GM21786 (cell line): ENCODE data around the gene KIF12.

Experiments used
- ATAC-seq: cut with Tn5 transposase; IDR thresholded peaks from one replicate; pipeline ENCODE4 v1.9.1; 2021; ENCODE audit not compliant: unreplicated experiment

Gene KIF12

GRCh38 chr9:114069476-114070187 is 29.5 kb downstream of the KIF12 start:
- no peak for ATAC-seq

DNA sequence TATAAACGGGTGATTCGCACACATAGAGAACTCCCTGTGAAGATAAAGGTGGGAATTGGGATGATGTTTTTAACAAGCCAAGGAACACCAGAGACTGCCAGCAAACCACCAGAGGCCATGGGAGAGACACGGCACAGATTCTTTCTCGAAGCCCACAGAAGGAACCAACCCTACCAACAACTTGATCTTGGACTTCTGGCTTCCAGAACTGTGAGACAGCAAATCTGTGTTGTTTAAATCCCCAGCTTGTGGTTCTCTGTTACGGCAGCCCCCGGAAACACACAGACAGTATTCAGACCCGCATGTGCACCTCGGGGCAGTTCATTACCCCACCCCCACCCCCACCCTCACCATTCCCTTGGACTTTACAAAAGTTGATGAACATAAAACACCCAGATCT is 33.8 kb downstream of the KIF12 start:
- ATAC-seq = no peak

DNA sequence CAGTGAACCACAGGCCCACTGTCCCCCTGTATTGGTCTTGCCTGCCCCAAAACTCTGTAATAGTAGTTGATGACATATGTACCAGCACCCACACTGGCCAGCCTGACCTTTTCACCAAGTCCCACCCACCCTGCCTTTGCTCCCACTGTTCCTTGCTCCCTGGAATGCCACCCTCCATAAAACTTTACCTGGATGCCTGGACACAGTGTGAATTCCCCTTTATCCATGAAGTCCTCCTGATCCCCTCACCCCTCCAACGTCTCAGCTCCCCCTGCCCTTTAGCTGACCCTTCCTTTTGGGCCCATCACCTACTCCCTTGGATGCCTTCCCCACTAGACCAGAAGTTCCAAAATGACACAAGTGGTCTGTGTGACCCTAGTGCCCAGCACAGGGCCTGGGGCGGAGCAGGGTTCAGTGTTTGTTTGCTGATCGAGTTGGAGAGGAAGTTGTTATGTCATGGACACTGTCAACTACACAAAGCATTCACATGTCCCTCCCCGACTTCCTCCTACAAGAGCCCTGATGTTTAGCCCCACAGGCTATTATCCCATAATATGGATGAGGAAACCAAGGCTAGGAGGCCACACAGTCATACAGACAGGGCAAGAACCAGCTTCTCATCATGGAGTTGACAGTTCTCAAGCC is 37.1 kb downstream of the KIF12 start:
- no peak for ATAC-seq

GRCh38 chr9:114061292-114061691 is 37.8 kb downstream of the KIF12 start:
- no peak for ATAC-seq

DNA sequence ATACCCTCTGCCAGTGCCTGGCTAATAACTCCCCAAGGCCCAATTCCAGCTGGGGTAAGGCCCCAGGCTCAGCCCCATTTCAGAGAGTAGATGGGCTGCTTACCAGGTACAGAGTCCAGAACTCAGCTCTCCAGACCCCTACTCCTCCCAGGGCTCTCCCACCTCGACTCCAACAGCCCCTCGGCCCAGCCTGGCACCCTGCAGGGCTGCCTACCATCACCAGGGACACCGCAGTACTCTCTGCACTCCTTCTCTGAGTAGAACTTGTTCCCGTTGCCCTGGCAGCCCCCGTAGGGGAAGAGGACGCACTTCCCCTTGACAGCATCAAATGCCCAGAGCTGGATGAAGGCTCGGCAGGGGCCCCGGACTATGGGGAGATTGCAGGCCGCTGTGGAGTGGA is 38.4 kb downstream of the KIF12 start:
- ATAC-seq = no peak

DNA sequence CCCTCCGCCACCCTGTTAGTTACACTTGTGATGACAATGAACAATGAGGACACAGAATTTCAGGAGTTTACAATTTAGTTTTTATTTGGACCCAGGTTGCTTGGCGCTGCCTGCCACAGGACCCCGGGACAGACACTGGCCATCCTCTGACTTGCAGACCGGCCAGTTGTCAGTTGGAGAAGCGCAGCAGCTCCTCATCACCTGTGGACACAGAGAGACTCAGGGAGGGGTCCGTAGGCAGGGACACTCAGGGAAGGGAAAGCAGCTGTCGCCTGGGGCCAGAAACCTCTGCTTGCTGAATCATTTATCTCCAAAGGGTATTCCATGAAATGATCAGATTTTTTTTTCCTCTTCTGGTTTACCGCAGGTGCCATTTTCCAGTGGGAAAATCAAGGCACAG is 39.0 kb downstream of the KIF12 start:
- no peak for ATAC-seq

DNA sequence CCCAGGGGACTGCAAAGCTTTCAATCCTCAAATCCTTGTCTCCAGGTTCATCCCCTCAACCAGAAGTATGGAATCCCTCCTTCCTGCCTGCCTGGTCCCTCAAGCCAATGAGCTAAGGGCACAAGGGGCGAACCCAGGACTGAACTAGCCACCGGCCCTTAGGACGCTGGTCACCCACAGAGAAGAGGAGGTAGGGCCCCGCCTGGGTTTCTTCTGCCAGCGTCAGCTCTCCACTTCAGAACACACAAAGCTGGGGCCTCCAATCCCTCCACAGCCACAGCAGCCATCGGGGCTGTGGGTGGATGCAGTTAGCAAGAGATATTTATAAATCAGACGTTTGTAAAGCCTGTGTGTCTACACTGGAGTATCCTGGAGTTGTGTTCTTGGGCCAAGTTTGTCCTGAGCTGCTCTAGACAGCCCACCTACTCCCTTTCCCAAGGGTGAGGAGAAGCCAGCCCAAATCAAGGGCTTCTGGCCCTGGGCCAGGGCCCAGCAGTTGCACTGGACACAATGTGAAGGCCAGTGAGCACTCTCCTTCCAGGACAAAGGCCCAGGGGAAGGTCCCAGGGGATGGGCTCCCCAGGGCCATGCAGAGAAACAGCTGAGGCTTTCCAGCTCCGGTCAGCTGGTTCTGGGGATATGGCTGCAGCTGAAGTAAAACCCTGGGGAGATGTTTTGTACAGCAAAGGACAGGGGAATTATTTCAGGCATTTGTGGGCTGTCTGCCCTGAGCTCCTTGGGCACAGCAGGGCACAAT is 39.9 kb downstream of the KIF12 start:
- no peak for ATAC-seq

- no peak for ATAC-seq
Observed at GRCh38 chr9:114058688-114059046, 40.4 kb downstream of the KIF12 start.

DNA sequence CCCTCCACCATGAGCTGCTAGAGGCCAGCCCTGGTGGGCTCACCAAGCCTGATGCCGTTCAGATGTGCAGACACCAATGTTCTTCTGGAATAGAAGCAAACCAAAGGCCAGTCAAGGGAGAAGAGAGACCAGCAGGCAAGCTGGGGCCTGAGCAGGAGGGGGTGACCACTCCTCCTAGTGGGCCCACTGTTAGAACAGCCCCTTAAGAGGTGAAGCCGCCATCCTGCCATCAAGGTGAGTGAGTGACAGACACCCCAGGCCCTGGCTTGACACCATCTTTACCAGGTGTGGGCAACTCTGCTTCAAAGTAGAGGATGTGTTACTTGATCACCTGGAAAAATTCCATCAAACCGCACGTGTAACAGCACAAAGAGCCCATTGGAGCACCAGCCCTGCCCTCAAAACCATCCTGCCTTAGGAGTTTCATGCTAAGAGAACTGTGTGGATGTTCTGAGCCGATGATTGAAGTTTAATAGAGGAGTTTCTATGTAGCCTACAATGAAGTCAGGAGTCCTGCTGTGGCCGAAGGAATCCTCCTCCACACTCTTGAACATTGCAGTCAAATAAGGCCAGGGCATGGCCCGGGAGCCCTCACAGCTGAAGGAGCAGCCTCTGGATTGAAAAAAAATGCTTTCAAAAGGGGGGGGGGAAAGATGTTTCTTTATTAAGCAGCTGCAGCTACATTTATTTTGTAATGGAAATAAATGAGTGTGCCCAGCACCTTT is 41.8 kb downstream of the KIF12 start:
- no peak for ATAC-seq

GRCh38 chr9:114056527-114056926 is 42.6 kb downstream of the KIF12 start:
- ATAC-seq = no peak

DNA sequence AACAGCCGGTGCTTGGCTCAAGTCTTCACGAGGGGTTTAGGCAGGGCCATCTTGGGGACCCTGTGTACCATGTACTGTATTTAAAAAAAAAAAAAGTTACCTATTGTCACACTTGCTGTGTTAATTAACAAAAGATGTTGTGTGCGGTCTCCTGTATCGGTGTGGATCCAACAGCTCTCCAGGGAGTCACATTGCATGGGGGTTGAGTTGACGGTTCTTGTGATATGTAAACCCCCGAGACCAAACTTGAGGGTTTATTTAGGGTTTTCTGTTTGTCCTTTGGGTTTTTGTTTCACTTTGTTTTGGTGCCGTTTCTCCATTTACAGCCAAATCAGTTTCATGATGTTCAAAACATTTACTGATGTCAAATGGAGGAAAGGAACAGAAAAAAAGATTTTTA is 43.2 kb downstream of the KIF12 start:
- ATAC-seq = no peak

GRCh38 chr9:114055061-114055460 is 44.0 kb downstream of the KIF12 start:
- no peak for ATAC-seq

GRCh38 chr9:114054191-114054690 is 44.9 kb downstream of the KIF12 start:
- ATAC-seq = no peak

DNA sequence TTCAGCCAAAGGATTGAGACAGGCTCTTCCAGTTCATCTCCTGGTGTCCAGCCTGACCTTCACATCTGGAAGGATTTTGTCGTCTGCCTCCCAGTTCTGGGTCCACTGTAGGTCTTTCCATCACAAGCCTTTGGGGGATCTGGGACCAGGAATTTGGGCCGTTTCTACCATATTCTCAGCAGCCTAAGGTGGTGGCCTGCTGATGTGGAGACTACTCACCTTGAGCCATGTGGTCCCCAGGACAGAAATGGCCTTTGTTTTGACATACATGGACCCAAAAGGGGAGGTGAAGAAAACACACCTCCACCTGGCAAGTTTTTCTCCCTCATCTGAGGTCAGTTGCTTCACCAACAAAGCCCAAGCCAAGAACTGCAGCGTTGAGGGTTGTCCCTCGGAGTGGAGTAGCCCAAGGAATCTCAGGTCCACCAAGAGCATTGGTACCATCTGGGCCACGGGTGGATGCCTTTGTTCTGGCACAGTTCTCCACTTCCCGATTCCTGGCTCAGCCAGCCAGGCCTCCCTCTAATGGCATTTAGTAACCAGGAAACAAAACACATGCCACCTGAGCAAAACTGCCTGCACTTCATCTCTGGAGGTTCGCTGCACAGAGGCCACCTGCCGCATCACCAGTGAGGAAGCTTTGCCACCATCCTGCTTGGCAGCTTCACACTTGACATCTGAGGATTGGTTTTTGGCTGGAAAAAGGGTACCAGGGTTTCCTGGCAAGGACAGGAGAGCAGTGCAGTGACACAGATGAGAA is 45.7 kb downstream of the KIF12 start:
- ATAC-seq = no peak

GRCh38 chr9:114051706-114052105 is 47.4 kb downstream of the KIF12 start:
- ATAC-seq = no peak

DNA sequence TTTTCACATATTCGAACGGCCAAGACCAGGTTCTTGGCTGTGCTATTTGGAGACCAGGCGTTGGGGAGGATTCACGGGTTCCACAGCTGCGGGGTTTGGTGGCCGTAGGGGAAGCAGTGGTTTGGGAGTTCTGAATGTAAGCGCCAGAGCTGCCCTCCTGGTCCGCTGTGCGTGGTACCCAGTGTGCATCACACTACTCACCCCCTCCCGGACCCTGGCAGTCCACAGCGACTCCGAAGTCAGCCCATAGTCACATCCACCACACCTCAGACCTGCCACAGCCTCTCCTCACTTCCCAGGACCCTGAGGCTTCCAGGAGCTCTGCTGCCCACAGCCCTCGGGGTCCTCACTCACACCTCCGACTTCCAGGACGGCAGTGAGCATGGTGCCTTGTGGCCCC is 47.8 kb downstream of the KIF12 start:
- no peak for ATAC-seq

DNA sequence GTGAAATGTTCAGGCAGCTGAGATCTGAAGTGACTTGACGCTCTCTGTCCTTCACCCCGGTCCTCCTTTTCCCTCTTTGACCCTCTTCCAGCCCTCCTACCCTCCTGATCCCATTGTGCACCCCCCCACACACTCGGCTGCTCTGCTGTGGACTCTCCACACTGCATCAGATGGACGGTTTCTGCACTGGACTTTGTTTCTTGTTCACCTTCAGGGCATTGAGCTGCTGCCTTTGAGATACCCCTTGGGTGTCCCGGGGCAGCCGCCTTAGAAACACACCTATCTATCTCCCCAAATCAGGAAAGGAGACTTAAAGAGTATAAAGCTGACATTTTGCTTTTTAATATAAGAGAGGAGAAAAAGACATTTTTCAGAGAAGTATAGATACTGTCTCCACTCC is 48.4 kb downstream of the KIF12 start:
- no peak for ATAC-seq

GRCh38 chr9:114050226-114050568 is 48.9 kb downstream of the KIF12 start:
- no peak for ATAC-seq

- ATAC-seq = no peak
Observed at GRCh38 chr9:114049441-114050225, 49.5 kb downstream of the KIF12 start.
